Right renal cortex interstitium (tissue), 3 donors: ENCODE data around the gene KIAA1143. TPM values are rescaled to one million over a fixed set of nuclear protein-coding genes. Genes with fewer than 3 reads are reported as not detected.
A peak's percentile ranks its signal among the peaks of the same experiment; 100 is the strongest.

Source experiments
- DNase-seq, 3 donors: peaks; one replicate each; pipeline ENCODE4 v3.0.0-alpha.2; 2013; ENCODE audit warnings: low read depth in 3 of 3, low spot score in 2 of 3
- polyA plus RNA-seq, 3 donors: library from polyadenylated mRNA; unstranded; fragments of 120-200 nt; gene quantifications; one replicate each; pipeline ENCODE4 v1.2.1, GENCODE V29; 2013; ENCODE audit not compliant: insufficient read length in 3 of 3

The KIAA1143 gene
- 10 to 100 TPM; 54.7 to 71.4 (median 61.1) TPM for polyA plus RNA-seq

GRCh38 chr3:44761424-44762169 lies at the start of gene KIAA1143, which contains the start of gene KIF15:
KIAA1143 (minus strand) TSS chr3:44761619; CDS start chr3:44761602, 17 bp downstream.
KIF15 (plus strand) TSS chr3:44761794; CDS start chr3:44761866, 72 bp downstream.
- peak; percentile 89 to 94 (median 93) for DNase-seq

GRCh38 chr3:44805960-44806359 lies 44.5 kb upstream of the KIAA1143 start:
- DNase-seq = no peak

- DNase-seq = no peak
Measured at GRCh38 chr3:44803298-44803697, 41.9 kb upstream of the KIAA1143 start.

- DNase-seq = no peak
Measured at GRCh38 chr3:44802011-44802410, 40.6 kb upstream of the KIAA1143 start.

- no peak for DNase-seq
Measured at GRCh38 chr3:44795197-44795596, 33.8 kb upstream of the KIAA1143 start.

- DNase-seq = no peak
Measured at GRCh38 chr3:44782891-44783290, 21.5 kb upstream of the KIAA1143 start.

GRCh38 chr3:44772099-44772442 lies 10.7 kb upstream of the KIAA1143 start:
- no peak for DNase-seq

- DNase-seq = no peak
Measured at GRCh38 chr3:44771424-44772098, 10.1 kb upstream of the KIAA1143 start.

GRCh38 chr3:44764248-44764647 lies 2.8 kb upstream of the KIAA1143 start:
- no peak for DNase-seq

- no peak for DNase-seq
Measured at GRCh38 chr3:44762690-44763089, 1.3 kb upstream of the KIAA1143 start.

GRCh38 chr3:44762170-44762677 lies 805 bp upstream of the KIAA1143 start:
- DNase-seq = peak in 2 of 3 donors; percentile 6 to 8

GRCh38 chr3:44761101-44761423 lies 357 bp downstream of the KIAA1143 start:
- DNase-seq = peak in 2 of 3 donors; percentile 16 to 19

GRCh38 chr3:44734646-44735168 lies 26.7 kb downstream of the KIAA1143 start:
- no peak for DNase-seq

- DNase-seq = peak; percentile 81 to 86 (median 83)
Measured at GRCh38 chr3:44729384-44729910, 32.0 kb downstream of the KIAA1143 start, which contains the start of gene ZNF501. ZNF501 (plus strand) TSS chr3:44729635; CDS start chr3:44734422, 4,787 bp downstream.

GRCh38 chr3:44722103-44722401 lies 39.4 kb downstream of the KIAA1143 start:
- no peak for DNase-seq

GRCh38 chr3:44721231-44722102 lies 40.0 kb downstream of the KIAA1143 start:
- no peak for DNase-seq

- DNase-seq = peak; percentile 78 to 86 (median 84)
Measured at GRCh38 chr3:44712455-44713075, 48.9 kb downstream of the KIAA1143 start, which contains the start of gene ZNF502. ZNF502 (plus strand) TSS chr3:44712660; CDS start chr3:44720262, 7,602 bp downstream.
